ENCODE results near the gene ACSL5. TPM values are rescaled to one million over a fixed set of nuclear protein-coding genes. Genes with fewer than 3 reads are reported as not detected.
"Not testable (repeated sequence)": the region's sequence is repeated elsewhere in the genome, so short reads cannot be mapped to it uniquely, and the experiment has no call there.

Gene ACSL5
- total RNA-seq, 1 donor from 2014 or later, result 5.6 TPM

DNA sequence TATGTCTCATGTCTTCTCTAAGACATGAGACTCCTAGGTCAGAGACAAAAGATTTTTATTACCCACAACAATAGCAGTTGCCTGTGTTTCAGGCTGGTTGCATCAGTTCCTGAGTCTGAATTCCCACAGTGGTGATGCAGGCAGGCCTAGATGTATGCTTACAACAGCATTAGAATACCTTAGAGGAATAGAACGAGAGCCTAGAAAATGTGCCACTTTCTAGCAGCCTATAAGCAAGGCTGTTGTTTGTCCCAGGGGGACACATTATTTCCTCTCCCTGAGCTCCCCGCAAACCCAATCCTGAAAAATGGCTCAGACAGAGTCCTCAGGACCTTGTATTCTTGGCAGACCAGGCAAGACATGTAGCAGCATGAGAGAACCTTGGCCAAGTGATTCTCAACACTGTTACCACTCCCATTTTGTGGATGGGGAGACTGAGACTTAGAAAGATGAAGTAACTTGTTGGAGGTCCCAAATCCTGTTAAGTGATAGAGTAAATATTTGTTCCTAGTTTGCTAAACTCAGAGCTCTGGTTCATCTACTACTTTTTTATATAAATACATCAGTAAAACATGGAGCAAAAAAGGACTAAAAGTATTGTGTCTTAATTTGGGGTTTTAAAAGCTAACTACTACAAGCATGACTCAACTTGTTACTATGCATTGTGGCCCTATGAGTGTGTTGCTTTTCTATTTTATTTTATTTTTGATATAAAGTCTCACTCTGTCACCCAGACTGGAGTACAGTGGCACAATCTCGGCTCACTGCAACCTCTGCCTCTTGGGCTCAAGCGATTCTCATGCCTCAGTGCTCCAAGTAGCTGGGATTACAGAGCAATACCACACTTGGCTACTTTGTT, 87.3 kb downstream of the ACSL5 start:
- no peak overlapping the region for H3K4me3 ChIP-seq

GRCh38 chr10:112464074-112464473, 90.2 kb downstream of the ACSL5 start:
- H3K9me3 ChIP-seq (replicated peaks); H3K4me3 ChIP-seq; intact Hi-C loops (cut with micrococcal nuclease); H3K27me3 ChIP-seq (ENCODE audit: low read depth); H3K4me1 ChIP-seq; H3K27ac ChIP-seq (replicated peaks); DNase-seq: not testable (repeated sequence)
- peaks cover 42% of the 10 kb centered on the region for H3K36me3 ChIP-seq

More for the DNA sequence above, 87.3 kb downstream of the ACSL5 start:
- no peaks in the 10 kb centered on the region for H3K4me1 ChIP-seq
- peaks cover 33% of the 10 kb centered on the region for H3K36me3 ChIP-seq
- H3K9me3 ChIP-seq (replicated peaks), result no peaks in the 10 kb centered on the region
- DNase-seq, result no peak
- H3K27ac ChIP-seq (replicated peaks), result no peak overlapping the region
- TF ChIP-seq, protein P1, sequence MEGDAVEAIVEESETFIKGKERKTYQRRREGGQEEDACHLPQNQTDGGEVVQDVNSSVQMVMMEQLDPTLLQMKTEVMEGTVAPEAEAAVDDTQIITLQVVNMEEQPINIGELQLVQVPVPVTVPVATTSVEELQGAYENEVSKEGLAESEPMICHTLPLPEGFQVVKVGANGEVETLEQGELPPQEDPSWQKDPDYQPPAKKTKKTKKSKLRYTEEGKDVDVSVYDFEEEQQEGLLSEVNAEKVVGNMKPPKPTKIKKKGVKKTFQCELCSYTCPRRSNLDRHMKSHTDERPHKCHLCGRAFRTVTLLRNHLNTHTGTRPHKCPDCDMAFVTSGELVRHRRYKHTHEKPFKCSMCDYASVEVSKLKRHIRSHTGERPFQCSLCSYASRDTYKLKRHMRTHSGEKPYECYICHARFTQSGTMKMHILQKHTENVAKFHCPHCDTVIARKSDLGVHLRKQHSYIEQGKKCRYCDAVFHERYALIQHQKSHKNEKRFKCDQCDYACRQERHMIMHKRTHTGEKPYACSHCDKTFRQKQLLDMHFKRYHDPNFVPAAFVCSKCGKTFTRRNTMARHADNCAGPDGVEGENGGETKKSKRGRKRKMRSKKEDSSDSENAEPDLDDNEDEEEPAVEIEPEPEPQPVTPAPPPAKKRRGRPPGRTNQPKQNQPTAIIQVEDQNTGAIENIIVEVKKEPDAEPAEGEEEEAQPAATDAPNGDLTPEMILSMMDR (IDR thresholded peaks at IDR 0.05; ENCODE audit: borderline replicate concordance), result no peak
- H3K27me3 ChIP-seq (ENCODE audit: low read depth), result no peaks in the 10 kb centered on the region
- intact Hi-C loops (cut with micrococcal nuclease), result no loop called here

DNA sequence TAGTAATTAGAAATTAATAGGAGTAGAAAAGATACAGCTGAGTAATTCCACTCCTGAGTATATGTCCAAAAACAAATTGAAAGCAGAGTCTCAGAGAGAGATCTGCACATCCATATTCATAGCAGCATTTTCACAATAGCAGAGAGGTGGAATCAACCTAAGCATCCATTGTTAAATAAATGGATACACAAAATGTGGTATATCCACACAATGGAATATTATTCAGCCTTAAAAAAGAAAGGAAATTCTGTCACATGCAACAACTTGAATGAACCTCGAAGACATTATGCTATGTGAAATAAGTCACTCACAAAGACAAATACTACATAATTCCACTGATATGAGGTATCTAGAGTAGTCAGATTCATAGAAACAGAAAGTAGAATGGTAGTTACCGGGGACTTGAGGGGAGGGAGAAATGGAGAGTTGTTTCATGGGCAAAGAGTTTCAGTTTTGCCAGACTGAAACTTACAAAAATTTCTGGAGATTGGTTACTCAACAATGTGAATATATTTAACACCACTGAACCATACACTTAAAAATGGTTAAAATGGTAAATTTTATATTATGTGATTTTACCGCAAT, 91.5 kb downstream of the ACSL5 start:
- intact Hi-C loops (cut with micrococcal nuclease), result no loop called here
- peaks cover 42% of the 10 kb centered on the region for H3K36me3 ChIP-seq

GRCh38 chr10:112466802-112467201, 92.9 kb downstream of the ACSL5 start:
- Histone ChIP-seq H3K36me3 (peaks cover 30% of the 10 kb centered on the region), H3K27ac (replicated peaks) (no peak overlapping the region), H3K9me3 (replicated peaks) (no peaks in the 10 kb centered on the region), H3K4me1 (peaks cover 6% of the 10 kb centered on the region), H3K4me3 (no peak overlapping the region), H3K27me3 (ENCODE audit: low read depth) (no peaks in the 10 kb centered on the region)
- no peak for DNase-seq
- intact Hi-C loops (cut with micrococcal nuclease), result no loop called here
- TF ChIP-seq, protein P1 (IDR thresholded peaks at IDR 0.05; ENCODE audit: borderline replicate concordance), result no peak

More for the DNA sequence above, 91.5 kb downstream of the ACSL5 start:
- no peaks in the 10 kb centered on the region for H3K27me3 ChIP-seq (ENCODE audit: low read depth)
- TF ChIP-seq, protein P1 (IDR thresholded peaks at IDR 0.05; ENCODE audit: borderline replicate concordance), result no peak
- no peak overlapping the region for H3K27ac ChIP-seq (replicated peaks)
- H3K4me3 ChIP-seq, result no peak overlapping the region
- H3K4me1 ChIP-seq, result no peaks in the 10 kb centered on the region
- H3K9me3 ChIP-seq (replicated peaks), result no peaks in the 10 kb centered on the region
- DNase-seq, result no peak

DNA sequence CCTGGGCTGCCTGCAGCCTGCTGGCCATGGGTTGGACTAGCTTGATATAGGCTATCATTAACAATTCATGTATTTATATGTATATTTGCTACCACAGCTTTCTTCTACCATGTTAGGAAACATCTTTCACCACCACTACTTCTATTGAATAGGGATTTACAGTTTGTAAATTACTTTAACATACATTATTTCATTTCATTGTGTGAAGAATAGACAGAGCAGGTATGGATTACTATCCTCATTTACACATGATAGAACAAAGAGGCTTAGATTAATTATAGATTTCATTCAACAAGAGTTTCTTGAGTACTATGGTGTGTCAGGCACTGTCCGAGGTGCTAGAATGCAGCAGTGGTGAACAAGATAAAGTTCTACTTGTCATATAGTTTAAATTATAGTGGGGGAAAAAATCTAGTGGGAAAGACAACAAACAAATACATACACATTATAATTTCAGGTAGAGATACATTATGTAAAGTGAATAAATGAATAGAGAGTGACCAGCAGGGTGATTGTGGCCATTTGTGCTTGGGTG, 93.7 kb downstream of the ACSL5 start:
- peaks cover 30% of the 10 kb centered on the region for H3K36me3 ChIP-seq
- intact Hi-C loops (cut with micrococcal nuclease), result no loop called here
- no peak overlapping the region for H3K27ac ChIP-seq (replicated peaks)

More for the DNA sequence above, 93.7 kb downstream of the ACSL5 start:
- DNase-seq, result no peak
- H3K9me3 ChIP-seq (replicated peaks), result no peaks in the 10 kb centered on the region
- no peak overlapping the region for H3K4me3 ChIP-seq
- H3K27me3 ChIP-seq (ENCODE audit: low read depth), result no peaks in the 10 kb centered on the region
- H3K4me1 ChIP-seq, result peaks cover 10% of the 10 kb centered on the region
- TF ChIP-seq, protein P1 (IDR thresholded peaks at IDR 0.05; ENCODE audit: borderline replicate concordance), result no peak
